HG02642 (cell line): ENCODE measurements around the gene SPAG5.

Experiments used
- ATAC-seq: cut with Tn5 transposase; IDR thresholded peaks from one replicate; pipeline ENCODE4 v1.9.1; 2021; ENCODE audit warnings: mild to moderate bottlenecking; ENCODE audit not compliant: unreplicated experiment, poor library complexity

SPAG5 gene

DNA sequence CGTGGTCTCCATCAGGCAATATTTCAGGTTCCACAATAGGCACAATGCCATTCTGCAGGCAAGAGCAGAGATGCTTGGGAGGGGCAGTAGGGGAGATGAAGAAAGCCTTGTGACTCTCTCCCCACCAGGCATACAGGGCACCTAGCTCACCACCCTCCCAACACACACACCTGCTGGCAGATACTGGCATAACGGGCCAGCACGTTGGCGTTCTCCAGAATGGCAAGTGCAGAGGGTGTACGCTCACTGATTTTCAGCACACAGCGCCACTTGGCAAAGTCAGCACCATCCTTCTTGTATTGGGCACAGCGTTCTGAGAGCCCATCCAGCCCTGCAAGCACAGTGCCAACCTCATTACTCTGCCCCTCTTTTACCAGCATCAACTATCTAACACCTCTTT lies 24.3 kb downstream of the SPAG5 start:
- ATAC-seq, result no peak

DNA sequence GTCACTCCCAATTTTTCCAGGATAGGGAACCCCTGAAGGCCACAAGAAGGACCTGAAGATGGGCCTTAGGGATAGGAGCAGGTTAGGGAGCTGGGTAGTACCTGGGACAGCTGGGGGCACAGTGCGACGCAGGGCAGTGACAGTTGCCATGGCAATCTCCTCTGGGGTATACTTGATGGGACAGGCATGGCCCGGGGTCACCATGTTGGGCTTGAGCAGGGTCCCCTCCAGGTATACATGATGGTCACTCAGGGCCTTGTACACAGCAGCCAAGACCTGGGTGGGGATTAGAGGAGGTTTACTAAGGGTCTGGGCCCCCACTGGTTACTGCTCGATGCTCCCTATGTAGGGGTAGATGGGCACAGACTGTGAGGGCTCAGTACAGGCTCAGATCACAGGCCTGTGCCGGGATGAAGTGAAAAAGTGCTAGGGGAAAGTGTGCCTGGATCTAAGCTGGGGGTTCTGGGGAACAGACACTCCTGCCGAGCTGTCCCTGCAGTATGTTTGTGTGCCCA lies 24.8 kb downstream of the SPAG5 start:
- ATAC-seq, result no peak

DNA sequence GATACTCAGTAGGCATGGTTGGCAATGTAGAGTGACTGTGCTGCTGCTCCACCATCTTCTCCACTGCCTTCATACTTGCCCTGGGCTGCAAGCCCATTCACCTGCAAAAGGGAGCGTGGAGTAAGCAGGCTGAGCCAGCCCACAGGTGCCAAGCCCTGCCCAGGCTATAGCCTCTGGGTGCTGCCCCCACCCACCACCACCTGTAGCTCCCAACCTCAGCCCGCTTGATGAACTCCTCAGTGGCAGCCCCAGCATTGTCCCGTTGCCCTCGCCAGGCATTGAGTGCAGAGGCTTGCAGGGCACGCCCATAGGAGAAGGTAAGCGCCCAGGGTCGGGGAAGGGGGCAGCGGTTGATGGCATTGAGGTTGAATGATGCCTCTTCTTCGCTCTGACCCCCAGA lies 25.3 kb downstream of the SPAG5 start:
- ATAC-seq, result no peak

DNA sequence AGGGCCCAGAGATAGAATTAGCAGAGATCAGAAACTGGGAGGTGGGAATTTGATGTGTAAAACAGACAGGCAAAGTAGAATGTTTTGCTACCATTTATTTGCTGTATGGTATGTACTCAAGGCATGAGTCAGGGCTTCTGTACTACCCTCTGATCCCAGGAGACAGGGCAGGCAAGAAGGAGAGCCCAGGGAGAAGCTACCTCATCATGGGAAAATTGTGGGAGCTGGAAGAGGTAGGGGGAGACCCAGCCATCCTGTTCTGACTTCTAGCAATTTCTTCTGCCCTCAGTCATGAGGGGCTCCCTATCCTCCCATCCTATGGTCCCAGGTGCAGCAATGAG lies 25.8 kb downstream of the SPAG5 start:
- no peak for ATAC-seq

DNA sequence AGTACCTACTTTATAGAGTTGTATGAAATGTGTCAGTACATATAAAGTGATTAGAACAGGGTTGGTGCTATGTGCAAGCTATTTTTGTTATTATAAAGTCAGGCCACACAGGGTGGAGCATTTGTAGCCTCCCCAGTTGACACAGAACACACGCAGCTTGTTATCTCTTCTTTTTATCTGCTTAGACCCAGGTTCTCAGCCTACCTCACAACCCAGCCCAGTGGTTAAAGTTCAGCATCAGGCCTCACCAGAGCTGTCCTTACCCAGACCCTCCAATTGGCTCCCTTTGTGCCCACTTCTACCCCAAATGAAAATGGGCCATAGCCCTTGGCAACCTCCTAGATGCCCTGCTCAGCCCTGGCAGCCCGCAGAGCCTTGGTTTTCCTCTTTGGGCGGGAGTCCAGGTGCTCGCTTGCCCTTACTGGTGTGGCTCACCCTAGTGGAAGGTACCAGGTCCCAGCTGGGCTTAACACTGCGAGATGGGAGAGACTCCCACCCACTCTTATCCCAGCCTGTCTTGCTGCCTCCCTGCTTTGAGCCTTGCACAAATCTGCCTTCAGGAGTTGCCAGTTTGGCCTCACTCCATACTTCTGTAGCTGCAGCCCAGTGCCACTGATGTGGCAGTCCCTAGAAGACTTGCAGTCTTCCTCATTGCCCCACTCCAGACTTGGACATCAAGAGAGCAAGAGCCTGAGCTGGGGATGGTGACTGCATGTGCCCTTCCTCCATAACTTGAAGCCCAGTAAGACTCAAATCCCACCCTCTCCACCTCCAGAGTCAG lies 26.4 kb downstream of the SPAG5 start:
- no peak for ATAC-seq

DNA sequence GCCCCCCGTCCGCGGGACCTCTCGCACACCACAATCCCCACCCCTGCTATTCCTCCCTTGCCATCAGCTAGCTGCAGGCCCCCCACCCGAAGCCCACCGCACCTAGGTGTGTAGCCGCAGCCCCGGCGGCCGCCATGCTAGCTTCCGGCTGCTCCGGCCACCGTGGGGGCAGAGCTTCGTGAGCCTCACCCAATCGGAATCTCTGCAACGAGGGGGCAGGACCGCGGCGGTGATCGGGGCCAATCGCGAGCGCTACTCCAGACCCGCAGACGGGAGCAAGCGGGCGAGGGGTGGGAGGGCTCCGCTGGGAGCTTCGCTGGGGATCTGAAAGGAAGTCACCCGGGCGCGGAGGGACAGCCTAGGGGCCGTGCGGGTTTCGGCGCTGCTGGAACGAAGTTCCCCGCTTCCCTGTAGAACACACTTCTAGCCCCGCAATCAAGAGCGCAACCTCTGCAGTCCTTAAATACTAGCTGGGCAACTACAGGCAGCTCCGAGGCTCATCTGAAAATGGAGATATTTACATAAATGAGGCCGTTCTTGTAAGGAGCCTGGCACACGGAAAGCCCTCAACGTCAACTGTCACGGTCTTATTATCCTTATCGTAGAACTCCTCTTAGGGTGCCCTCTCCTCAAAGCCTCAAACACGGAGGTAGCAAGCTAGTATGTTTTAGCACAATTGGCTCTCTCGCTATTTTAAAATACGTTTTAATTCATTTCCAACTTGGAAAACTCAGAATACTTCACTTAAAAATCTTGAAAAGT lies 27.3 kb downstream of the SPAG5 start, which contains the start of gene PIGS:
Gene PIGS, minus strand, starts transcription at position 164 of the 762 bp plus-strand sequence. Its CDS starts 28 bp downstream, at position 136.
- peak; percentile 90 for ATAC-seq

DNA sequence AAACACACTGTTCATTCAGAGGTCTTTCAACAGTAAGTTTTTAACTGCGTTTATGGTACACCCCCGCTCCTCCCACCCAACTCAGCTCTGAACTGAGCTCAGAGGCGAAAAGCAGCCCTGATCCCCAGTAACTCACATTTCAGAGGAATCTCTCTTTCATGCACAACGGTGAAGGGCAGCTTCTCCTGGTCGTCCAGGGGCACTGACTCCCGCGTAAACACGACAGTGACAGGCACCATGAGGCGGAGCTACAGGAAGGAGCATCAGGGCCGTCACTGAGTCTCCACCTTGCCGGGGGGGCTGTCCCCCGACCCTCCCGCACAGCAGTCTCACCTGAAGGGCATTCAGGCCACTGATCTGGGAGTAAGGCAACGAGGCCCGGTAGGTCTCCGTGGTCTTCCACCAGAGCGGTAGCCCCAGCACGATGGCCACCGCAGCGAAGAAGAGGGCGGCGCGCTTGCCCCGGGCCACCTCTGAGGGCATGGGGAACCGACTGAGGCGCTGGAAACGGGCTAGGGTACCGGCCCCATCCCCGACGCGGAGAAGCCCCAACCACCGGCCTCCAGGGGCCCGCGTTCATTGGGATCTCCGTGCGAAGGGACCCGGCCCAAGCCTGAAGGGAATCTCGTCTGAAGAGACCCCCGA lies 28.0 kb downstream of the SPAG5 start:
- peak; percentile 30 for ATAC-seq

DNA sequence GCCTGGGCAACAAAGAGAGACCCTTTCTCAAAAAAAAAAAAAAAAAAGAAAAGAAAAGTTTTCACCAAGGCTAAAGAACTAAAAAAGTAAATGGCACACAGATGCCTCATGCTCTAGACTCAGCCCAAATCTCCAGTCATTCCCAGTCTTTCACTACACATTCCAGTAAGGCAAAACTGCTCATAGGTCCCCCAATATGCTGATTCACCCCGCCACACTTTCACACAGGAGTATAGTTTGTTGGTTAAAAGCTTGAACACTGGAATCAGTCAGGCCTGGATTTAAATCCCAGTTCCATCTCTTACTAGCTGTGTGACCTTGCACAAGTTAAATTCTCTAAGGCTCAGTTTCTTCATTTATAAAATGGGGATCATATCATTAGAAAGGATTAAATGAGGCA lies 29.4 kb downstream of the SPAG5 start:
- ATAC-seq, result no peak

DNA sequence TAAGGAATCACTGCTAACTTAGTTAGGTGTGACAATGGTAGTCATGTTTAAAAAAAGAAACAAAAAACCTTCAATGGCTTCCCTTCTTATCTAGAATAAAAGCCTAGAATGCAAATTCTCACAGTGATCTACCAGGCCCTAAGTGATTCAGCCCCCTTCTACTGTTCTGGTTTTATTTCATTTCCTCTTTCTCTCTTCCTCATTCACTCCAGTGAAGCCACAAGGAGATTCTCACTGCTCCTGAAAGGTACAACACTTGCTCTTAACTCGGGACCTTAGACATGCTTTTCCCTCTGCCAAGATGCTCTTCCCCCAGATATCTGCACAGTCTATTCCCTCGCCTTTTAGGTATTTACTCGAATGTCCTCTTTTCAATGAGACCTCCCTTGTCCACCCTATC lies 31.2 kb downstream of the SPAG5 start:
- no peak for ATAC-seq

DNA sequence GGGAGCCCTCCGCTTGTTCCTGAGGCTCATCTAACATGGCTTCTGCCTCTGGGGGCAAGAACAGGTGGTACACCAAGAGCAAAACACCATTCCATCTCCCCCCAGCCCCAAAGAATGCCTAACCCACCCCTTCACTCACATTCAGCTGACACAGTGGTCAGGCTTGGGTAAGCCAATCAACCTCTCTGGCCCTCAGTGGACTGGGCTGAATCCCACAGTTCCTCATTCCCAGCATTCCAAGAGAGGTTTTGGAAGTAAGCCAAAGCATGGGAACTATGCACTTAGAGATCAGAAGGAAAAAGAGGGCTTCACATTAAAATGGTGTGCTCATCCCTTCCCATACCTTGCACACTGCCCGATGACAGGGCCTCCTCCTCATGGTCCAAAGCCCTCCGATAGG lies 35.4 kb downstream of the SPAG5 start:
- no peak for ATAC-seq

DNA sequence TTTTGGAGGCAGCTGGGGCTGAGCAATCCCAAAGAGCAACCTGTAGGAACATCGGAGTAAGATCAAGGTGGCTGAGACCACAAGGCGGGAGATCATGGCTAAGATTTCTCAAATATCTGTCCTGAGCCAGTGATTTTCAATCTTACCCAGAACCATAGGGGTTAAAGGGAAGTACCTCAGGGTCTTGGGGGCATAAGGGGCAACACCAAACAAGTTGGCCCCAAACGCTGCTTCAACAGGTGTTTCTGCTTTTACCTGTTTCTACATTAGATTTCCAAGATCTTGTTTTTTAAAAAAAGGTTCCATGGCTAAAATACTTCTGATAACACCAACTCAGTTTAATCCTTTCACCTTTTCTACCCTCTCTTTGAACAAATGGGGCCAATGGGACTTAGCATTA lies 43.8 kb downstream of the SPAG5 start:
- no peak for ATAC-seq

DNA sequence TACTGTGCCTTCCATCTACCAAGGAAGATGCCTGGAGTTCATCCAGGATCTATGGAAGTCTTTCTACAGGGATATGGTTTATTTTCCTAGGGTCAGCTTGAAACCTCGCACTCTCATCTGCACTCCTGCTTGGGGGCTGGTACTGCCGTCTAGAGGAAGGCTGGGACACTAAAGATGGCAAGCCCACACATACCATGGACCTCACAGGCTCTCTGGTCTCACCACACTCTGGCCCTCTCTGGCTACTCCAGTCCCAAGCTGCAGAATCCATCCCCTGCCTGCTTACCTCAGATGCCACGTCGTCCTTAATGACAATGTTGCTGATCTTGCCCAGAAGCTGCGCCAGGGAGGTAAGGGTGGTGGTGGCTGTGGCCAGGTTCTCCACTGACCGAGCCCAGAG lies 44.3 kb downstream of the SPAG5 start:
- no peak for ATAC-seq

DNA sequence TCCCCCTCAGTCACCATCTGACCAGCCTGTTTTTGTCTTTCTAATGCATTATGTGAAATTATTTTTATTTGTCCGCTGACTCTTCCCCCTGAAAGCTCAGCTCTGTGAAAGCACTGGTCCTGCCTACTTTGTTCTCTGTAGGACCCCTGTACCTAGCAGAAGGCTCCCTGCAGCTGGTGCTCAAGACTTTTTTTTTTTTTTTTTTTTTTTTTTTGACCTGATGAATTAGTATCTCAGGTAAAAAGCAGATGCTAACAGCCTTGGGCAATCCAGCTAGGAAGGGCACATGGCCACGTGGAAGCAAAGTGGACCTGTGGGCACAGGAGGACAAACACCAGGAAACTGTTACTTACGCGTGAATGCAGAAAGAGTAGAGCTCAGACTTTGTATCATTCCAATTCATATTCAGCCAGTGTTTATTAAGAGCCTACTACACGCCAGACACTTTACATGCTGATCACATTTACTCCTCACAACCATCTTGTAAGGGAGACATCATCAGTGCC lies 45.8 kb downstream of the SPAG5 start:
- no peak for ATAC-seq

DNA sequence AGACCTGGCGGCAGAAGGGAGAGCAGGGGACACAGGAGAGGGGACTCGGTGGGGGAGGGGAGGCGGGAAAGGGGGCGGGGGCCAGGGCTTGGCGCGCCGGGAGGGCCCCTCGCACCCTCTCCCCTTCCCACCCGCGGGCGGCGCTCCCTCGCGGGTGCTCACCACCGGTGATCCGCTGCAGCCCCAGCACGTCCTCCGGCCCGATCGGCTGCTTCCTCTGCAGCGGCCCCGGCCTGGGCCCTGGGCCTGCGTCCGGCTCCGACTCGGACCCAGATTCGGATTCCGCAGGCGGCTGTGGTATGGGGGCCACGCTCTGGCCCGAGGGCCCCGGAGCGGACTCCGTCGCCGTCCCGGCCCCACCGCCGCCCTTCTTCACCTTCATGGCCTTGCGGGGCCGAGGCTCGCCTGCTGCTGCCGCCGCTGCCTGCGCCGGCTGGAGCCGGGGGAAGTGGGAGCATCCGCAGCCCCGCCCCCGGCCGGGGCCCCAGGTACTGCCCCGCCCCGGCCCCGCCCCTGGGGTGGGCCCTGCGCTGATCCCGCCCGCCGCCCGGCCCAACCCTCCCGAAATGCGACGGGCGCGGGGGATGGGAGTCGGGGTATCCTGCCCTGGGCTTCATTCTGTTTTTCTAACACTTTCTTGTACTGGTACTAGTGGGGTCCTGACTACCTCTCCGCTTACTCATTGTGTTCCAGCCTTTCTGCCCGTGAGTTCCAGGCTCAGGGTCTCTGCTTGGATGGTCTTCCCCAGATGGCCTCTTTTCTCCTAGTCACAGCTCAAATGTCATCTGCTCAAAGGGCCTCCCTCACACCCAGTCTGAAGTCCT lies 46.4 kb downstream of the SPAG5 start, which contains the start of gene UNC119:
Gene UNC119, minus strand, starts transcription at position 449 of the 824 bp plus-strand sequence. Its CDS starts 67 bp downstream, at position 382.
- peak; percentile 68 for ATAC-seq

DNA sequence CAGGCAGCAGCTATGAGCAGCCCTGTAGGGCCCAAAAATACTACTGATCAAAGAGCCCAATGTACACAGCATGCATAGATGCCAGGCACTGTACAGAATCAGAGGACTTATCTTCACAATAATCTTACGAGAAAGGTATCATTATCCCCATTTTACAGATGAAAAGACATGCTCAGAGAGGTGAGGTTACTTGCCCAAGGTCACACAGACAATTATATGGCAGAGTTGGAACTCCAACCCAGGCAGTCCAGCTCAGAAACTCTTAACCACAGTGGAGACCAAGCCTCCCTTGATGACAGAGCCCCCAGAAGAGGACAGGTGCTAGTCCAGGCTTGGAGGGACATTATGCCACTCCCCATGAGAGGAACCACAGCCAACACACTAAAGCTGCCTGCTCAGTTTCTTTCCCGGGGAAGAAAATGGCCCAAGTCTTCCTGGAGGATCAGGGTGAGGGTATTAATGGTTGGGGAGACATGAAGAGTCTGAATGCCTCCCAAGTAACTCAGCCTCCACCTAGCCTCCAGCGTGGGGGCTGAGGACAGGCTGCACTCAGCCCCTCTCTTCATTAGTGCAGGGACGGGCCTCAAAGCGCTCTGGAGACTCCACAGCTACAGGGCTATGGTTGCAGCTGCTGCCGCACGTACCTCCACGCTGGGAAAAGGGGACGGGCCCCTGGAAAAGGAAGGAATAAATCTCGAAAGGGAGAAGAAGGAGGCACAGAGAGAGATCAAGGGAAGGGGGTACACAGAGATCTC lies 47.2 kb downstream of the SPAG5 start:
- ATAC-seq, result no peak

DNA sequence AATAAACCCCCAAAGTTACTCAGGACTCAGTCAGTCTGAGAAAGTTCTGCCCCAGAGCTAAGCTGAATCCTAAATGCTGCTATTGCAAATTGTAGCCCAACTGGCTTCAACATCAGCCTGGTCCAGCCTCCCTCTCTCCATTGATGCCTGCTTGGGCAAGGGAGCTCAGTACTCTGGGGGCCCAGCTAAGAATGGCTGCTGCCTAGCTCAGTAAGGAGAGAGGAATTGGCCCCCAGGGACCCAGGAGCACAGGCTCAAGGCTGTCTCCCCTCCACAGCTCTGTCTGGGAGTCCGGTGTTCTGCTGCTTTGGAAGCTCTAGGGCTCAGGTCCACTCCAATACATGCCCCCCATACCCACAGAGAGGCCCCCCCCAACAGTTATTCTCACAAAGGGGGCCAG lies 48.0 kb downstream of the SPAG5 start:
- ATAC-seq, result no peak

DNA sequence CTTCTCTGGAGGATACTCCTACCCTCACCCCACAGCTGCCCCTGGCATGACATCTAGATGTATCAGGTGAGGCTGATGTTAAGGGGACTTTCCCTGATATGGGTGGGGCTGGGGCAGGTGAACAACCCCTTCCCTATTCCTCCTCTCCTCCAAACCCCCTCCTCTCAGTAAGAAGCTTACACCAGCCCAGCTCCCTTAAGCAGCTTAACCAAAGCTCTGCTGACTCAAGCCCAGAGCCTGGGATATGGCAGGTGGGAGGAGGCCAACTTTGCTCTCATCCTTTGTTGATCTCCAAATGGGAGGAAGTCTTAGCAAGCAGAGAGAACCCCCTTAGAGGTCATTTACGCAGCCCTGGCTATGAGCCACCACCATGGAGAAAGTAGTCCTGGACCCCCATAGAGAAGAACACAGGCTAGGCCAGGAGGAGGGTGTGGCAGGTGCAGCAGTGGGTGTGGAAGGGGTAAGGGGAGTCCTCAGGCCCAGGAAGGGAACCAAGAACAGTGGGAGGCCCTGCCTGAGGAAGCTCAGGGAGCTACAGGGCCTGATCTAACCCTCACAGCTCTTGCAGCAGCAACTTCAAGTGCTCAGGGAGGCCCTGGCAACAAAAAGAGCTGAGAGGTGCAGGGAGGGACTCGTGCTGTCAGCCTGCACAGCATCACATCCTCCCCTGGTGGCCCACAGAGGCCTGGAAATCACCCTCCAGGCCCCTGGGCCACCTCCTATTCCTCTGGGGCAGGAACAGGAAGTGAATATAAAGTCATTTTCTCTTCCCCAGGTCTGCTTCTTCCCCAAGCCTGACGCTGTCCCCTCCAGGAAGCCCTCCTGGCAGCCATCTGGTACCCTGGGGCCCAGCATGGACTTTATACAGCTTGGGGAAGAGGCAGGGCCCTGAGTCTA lies 49.3 kb downstream of the SPAG5 start:
- ATAC-seq, result peak; percentile 40

DNA sequence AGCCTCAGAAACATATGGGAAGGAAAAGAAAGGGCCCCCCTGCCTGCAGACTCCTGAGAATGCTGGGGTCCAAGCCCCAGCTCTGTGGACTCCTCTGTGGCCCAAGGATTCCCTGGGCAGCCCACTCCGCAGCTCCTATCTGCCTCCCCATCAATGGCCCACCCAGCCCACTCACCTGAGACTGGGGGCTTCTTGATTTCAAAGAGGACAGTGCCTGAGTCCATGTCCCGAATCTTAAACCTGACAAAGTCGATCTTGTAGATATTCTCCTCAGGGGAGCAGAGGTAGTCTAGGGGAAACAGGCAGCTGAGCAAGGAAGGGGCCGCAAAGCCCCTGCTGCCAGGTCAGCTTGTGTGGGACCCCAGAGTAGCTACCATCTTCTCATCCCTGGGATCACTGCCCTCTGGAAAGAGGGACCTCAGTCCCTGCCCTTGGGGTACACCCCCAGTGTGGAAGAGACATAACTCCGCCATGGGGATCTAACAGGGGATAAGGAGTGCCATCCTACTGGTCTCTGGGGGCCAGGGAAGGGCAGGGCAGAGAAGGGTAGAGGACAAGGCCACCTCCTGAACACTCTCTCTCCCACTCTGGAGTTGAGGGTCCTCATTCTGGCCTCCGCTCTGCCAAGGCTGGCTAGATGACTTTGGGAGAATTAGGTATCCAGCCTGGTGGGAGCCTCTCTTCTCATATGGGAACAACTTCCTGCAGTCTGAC lies 50.3 kb downstream of the SPAG5 start:
- ATAC-seq, result no peak
